K562 (cell line): ENCODE measurements around the gene HAPSTR1.

ENCODE experiments used
- CTCF ChIP-seq, 3 experiments: IDR thresholded peaks in 2 of 3; conservative IDR thresholded peaks in 1 of 3; 2 replicates each; pipeline ENCODE4 v1.5.1; 2011 to 2012; ENCODE audit warnings: low read length in 3 of 3, mild to moderate bottlenecking in 3 of 3, control low read depth in 2 of 3, improper control_type of control experiment in 1 of 3, inconsistent platforms in 1 of 3, low read depth in 1 of 3, mixed read lengths in 1 of 3, moderate library complexity in 1 of 3; ENCODE audit not compliant: insufficient read depth in 2 of 3
- EP300 ChIP-seq: IDR thresholded peaks from 2 replicates; pipeline ENCODE4 v1.6.1; 2012; ENCODE audit warnings: low read length, improper control_type of control experiment
- ESRRA ChIP-seq: fragments of 450-650 bp; IDR thresholded peaks from 2 replicates; pipeline ENCODE4 v1.6.1; 2014; ENCODE audit warnings: low read depth, mild to moderate bottlenecking, moderate library complexity, borderline replicate concordance
- FUS ChIP-seq: fragments of 200-400 bp; formaldehyde crosslinking; optimal IDR thresholded peaks from 2 replicates; pipeline ENCODE3; 2017; ENCODE audit warnings: low read depth, low read length
- MAX ChIP-seq: sonication (generic); formaldehyde crosslinking; IDR thresholded peaks from 2 replicates; pipeline ENCODE4 v1.9.0; 2022; ENCODE audit warnings: mild to moderate bottlenecking, missing genetic modification reagents
- MXI1 ChIP-seq: IDR thresholded peaks from 2 replicates; pipeline ENCODE4 v1.6.1; 2011; ENCODE audit warnings: low read depth, mild to moderate bottlenecking, improper control_type of control experiment, low read length
- PCBP2 ChIP-seq: fragments of 200-400 bp; formaldehyde crosslinking; IDR thresholded peaks from 2 replicates; pipeline ENCODE4 v1.6.1; 2018; ENCODE audit warnings: low read length, low read depth, mild to moderate bottlenecking, moderate library complexity; ENCODE audit not compliant: poor library complexity, severe bottlenecking
- PHB ChIP-seq: fragments of 250-450 bp; sonication (Bioruptor Pico); IDR thresholded peaks from 2 replicates; pipeline ENCODE4 v1.5.0; 2021
- POLR2A ChIP-seq: fragments of 450-650 bp; conservative IDR thresholded peaks from 2 replicates; pipeline ENCODE4 v1.6.1; 2016
- POLR2AphosphoS5 ChIP-seq: IDR thresholded peaks from 2 replicates; pipeline ENCODE4 v1.6.1; 2011; ENCODE audit warnings: mild to moderate bottlenecking, low read depth, low read length, moderate library complexity; ENCODE audit not compliant: control insufficient read depth, insufficient read depth
- SREBF2 ChIP-seq: sonication (generic); formaldehyde crosslinking; IDR thresholded peaks from 2 replicates; pipeline ENCODE4 v1.4.0; 2020; ENCODE audit warnings: mild to moderate bottlenecking, missing genetic modification reagents
- TARDBP ChIP-seq: fragments of 450-650 bp; IDR thresholded peaks from 2 replicates; pipeline ENCODE4 v1.6.1; 2016
- ZNF444 ChIP-seq: fragments of 250-450 bp; sonication (Bioruptor Pico); IDR thresholded peaks from 2 replicates; pipeline ENCODE4 v1.4.0; 2020; ENCODE audit warnings: mild to moderate bottlenecking, moderate library complexity
- ZNF780A ChIP-seq: fragments of 250-450 bp; sonication (Bioruptor Pico); IDR thresholded peaks from 2 replicates; pipeline ENCODE4 v1.5.0; 2021; ENCODE audit warnings: mild to moderate bottlenecking

- no peak for TF ChIP-seq ZNF444 (CRISPR knock-in tag)
- no peak for TF ChIP-seq TARDBP
- TF ChIP-seq CTCF (IDR thresholded peaks at IDR 0.05 in 2 of 3, conservative IDR thresholded peaks at IDR 0.05 in 1 of 3; ENCODE audit: insufficient read depth in 2 of 3, low read depth in 1 of 3, low read length in 3 of 3), result no peak
- TF ChIP-seq MAX (CRISPR knock-in tag), result no peak
- no peak for TF ChIP-seq EP300
- TF ChIP-seq MXI1, result no peak
- no peak for TF ChIP-seq POLR2A
- TF ChIP-seq PHB (CRISPR knock-in tag), result no peak
- no peak for TF ChIP-seq FUS
- TF ChIP-seq ZNF780A (CRISPR knock-in tag), result no peak
- TF ChIP-seq SREBF2, result no peak
- no peak for TF ChIP-seq PCBP2
- TF ChIP-seq ESRRA, result no peak
- no peak for TF ChIP-seq POLR2AphosphoS5
Measured at GRCh38 chr16:9096416-9096952, 5.0 kb downstream of the HAPSTR1 start.
